HepG2 (cell line): ENCODE data around the gene VRK1. TPM values are rescaled to one million over a fixed set of nuclear protein-coding genes. Genes with fewer than 3 reads are reported as not detected.

Experiments used
- ATAC-seq: fragments of 200-7000 bp; cut with Tn5 transposase; 3 replicates; pipeline ENCODE4 v1.9.1; 2020; ENCODE audit warnings: mild to moderate bottlenecking, moderate library complexity
- BruUV-seq: library from RNA; stranded (reverse); fragments of 400-500 nt; replicated peaks from 2 replicates; lab custom pipeline; 2021; lab: Mats Ljungman, UMichigan
- CTCF ChIA-PET: fragments of 300-600 bp; formaldehyde crosslinking; extraction: SDS; loops from one replicate; lab custom pipeline; 2021; ENCODE audit warnings: low total read pairs, inconsistent platforms, low intra/inter-chr PET ratio; lab: Yijun Ruan, JAX
- POLR2A ChIA-PET: fragments of 350-600 bp; sonication (Branson Sonifier 250); formaldehyde crosslinking; loops from one replicate; lab custom pipeline; 2020; ENCODE audit warnings: antibody characterized with exemption, inconsistent platforms; lab: Yijun Ruan, JAX
- DNase-seq: peaks from one replicate; pipeline ENCODE4 v3.0.0-alpha.2; 2015; ENCODE audit warnings: low spot score
- FAIRE-seq: peaks from 3 replicates; lab custom pipeline; 2011; peaks lifted over from hg19 to GRCh38; lab: Jason Lieb, UNC
- H2AFZ ChIP-seq: one replicate; pipeline ENCODE4 v1.6.1; 2011; ENCODE audit warnings: low read length, inconsistent platforms
- H3K27ac ChIP-seq: fragments of 300-600 bp; 3 replicates; pipeline ENCODE4 v1.8.0; 2011; ENCODE audit warnings: mixed run types, mild to moderate bottlenecking, mixed read lengths, low read length, inconsistent platforms; ENCODE audit not compliant: insufficient read depth; ENCODE audit errors: extremely low read length
- H3K27me3 ChIP-seq, 2 experiments: fragments of 200-600 bp in 1 of 2; 2 replicates in 1 of 2; 3 replicates in 1 of 2; pipeline versions ENCODE4 v1.6.0 to v1.8.0; 2011; ENCODE audit warnings: low read length in 2 of 2, mild to moderate bottlenecking in 2 of 2, moderate library complexity in 2 of 2, inconsistent platforms in 1 of 2; ENCODE audit not compliant: insufficient read depth in 2 of 2, control insufficient read depth in 1 of 2
- H3K36me3 ChIP-seq, 2 experiments: fragments of 200-600 bp in 1 of 2; replicated peaks in 1 of 2; 2 replicates in 1 of 2; 3 replicates in 1 of 2; pipeline versions ENCODE4 v1.5.1 to v1.8.0; 2011; ENCODE audit warnings: low read length in 2 of 2, inconsistent platforms in 1 of 2; ENCODE audit not compliant: insufficient read depth in 2 of 2, control insufficient read depth in 1 of 2
- H3K4me1 ChIP-seq: 2 replicates; pipeline ENCODE4 v1.5.1; 2012; ENCODE audit warnings: low read length, inconsistent platforms; ENCODE audit not compliant: insufficient read depth
- H3K4me2 ChIP-seq: 2 replicates; pipeline ENCODE4 v1.6.0; 2011; ENCODE audit warnings: low read depth, low read length, inconsistent platforms
- H3K4me3 ChIP-seq, 3 experiments: fragments of 200-600 bp in 1 of 3; sonication (generic), shearing (Covaris generic) in 1 of 3; replicated peaks in 1 of 3; 2 replicates each; pipeline ENCODE4 v1.5.1; 2011 to 2016; ENCODE audit warnings: low read length in 3 of 3, inconsistent platforms in 2 of 3, low read depth in 2 of 3, mild to moderate bottlenecking in 2 of 3, control low read depth in 1 of 3, mixed read lengths in 1 of 3; ENCODE audit not compliant: insufficient read depth in 1 of 3
- H3K79me2 ChIP-seq: one replicate; pipeline ENCODE4 v1.6.1; 2011; ENCODE audit warnings: low read length, inconsistent platforms; ENCODE audit not compliant: insufficient read depth
- H3K9ac ChIP-seq: 2 replicates; pipeline ENCODE4 v1.6.0; 2011; ENCODE audit warnings: mild to moderate bottlenecking, low read depth, low read length, inconsistent platforms; ENCODE audit not compliant: insufficient read depth
- H3K9me3 ChIP-seq: 2 replicates; pipeline ENCODE4 v1.5.1; 2012; ENCODE audit warnings: mild to moderate bottlenecking, low read length
- H4K20me1 ChIP-seq: 2 replicates; pipeline ENCODE4 v1.6.0; 2011; ENCODE audit warnings: inconsistent platforms, mild to moderate bottlenecking, low read length, moderate library complexity; ENCODE audit not compliant: insufficient read depth
- ARNTL ChIP-seq: sonication (generic); formaldehyde crosslinking; IDR thresholded peaks from 2 replicates; pipeline ENCODE4 v1.4.0; 2020; ENCODE audit warnings: mild to moderate bottlenecking, missing genetic modification reagents
- ATRX ChIP-seq: sonication (generic); formaldehyde crosslinking; IDR thresholded peaks from 2 replicates; pipeline ENCODE4 v1.4.0; 2020; ENCODE audit warnings: missing genetic modification reagents, borderline replicate concordance
- BCL6 ChIP-seq: IDR thresholded peaks from 2 replicates; pipeline ENCODE4 v1.6.1; 2016; ENCODE audit warnings: missing genetic modification reagents, missing compliant biosample characterization
- BORCS8-MEF2B ChIP-seq: sonication (generic); formaldehyde crosslinking; IDR thresholded peaks from 2 replicates; pipeline ENCODE4 v1.8.0; 2022; ENCODE audit warnings: mild to moderate bottlenecking, missing genetic modification reagents
- HNRNPLL ChIP-seq: fragments of 200-400 bp; formaldehyde crosslinking; IDR thresholded peaks from 2 replicates; pipeline ENCODE4 v1.6.1; 2017; ENCODE audit warnings: mild to moderate bottlenecking, low read depth, low read length; ENCODE audit not compliant: poor library complexity, severe bottlenecking
- HOXA5 ChIP-seq: sonication (generic); formaldehyde crosslinking; IDR thresholded peaks from 2 replicates; pipeline ENCODE4 v1.4.0; 2020; ENCODE audit warnings: missing genetic modification reagents
- PBX2 ChIP-seq: IDR thresholded peaks from 2 replicates; pipeline ENCODE4 v1.6.1; 2016; ENCODE audit warnings: control low read depth
- PPARG ChIP-seq: conservative IDR thresholded peaks from 2 replicates; pipeline ENCODE4 v1.6.1; 2016; ENCODE audit warnings: missing biosample characterization, missing genetic modification reagents
- RARA ChIP-seq: IDR thresholded peaks from 2 replicates; pipeline ENCODE4 v1.6.1; 2016; ENCODE audit warnings: missing genetic modification reagents, missing compliant biosample characterization
- SCMH1 ChIP-seq: sonication (generic); formaldehyde crosslinking; IDR thresholded peaks from 2 replicates; pipeline ENCODE4 v1.9.0; 2021; ENCODE audit warnings: missing genetic modification reagents, mild to moderate bottlenecking, borderline replicate concordance
- SRSF4 ChIP-seq: fragments of 200-400 bp; formaldehyde crosslinking; IDR thresholded peaks from one replicate; pipeline ENCODE4 v1.6.1; 2018; ENCODE audit warnings: mild to moderate bottlenecking, low read depth, low read length, moderate library complexity; ENCODE audit not compliant: poor library complexity, severe bottlenecking
- ZNF263 ChIP-seq: sonication (generic); formaldehyde crosslinking; IDR thresholded peaks from 2 replicates; pipeline ENCODE4 v1.4.0; 2020; ENCODE audit warnings: missing genetic modification reagents
- ZNF281 ChIP-seq: sonication (generic); formaldehyde crosslinking; IDR thresholded peaks from 2 replicates; pipeline ENCODE4 v1.4.0; 2020; ENCODE audit warnings: missing genetic modification reagents, borderline replicate concordance
- ZNF326 ChIP-seq: sonication (generic); formaldehyde crosslinking; IDR thresholded peaks from 2 replicates; pipeline ENCODE4 v1.4.0; 2020; ENCODE audit warnings: missing genetic modification reagents, borderline replicate concordance
- ZNF558 ChIP-seq: sonication (generic); formaldehyde crosslinking; IDR thresholded peaks from 2 replicates; pipeline ENCODE4 v1.9.0; 2022; ENCODE audit warnings: mild to moderate bottlenecking, missing genetic modification reagents, borderline replicate concordance
- WGBS: methylation state at CpG from one replicate; pipeline ENCODE4 v1.1.6; 2017; ENCODE audit warnings: low lambda C conversion rate; 5-methylcytosine and 5-hydroxymethylcytosine counted together
- in situ Hi-C: cut with HindIII; loops from 2 replicates; pipeline ENCODE4 v1.10.0; 2017; ENCODE audit warnings: low pct_unique_long_range_greater_than_20kb; ENCODE audit not compliant: extremely low pct_ligation_motif_present
- intact Hi-C: fragments of 100-400 bp; cut with micrococcal nuclease; formaldehyde crosslinking; loops from one replicate; pipeline ENCODE4 v1.10.0; 2022; ENCODE audit not compliant: unreplicated experiment
- polyA plus RNA-seq, 8 experiments: library from polyadenylated mRNA; depleted of rRNA in 3 of 8; stranded (reverse) in 7 of 8; unstranded in 1 of 8; fragments of >200 nt; fragmentation: Illumina TruSeq in 4 of 8; extraction: Trizol in 4 of 8; gene quantifications; 2 replicates each; pipeline versions ENCODE4 v1.2.1 to v1.2.3, GENCODE V29; 2011 to 2016; ENCODE audit warnings: low read depth in 4 of 8, missing spikeins in 1 of 8, mixed read lengths in 1 of 8; ENCODE audit not compliant: insufficient read depth in 1 of 8
- total RNA-seq, 5 experiments: library from RNA; depleted of rRNA; stranded (reverse); fragments of >200 nt; fragmentation: Illumina TruSeq; extraction: Trizol; gene quantifications; 2 replicates each; pipeline ENCODE4 v1.2.3, GENCODE V29; 2016; ENCODE audit warnings: low read depth in 1 of 5

The VRK1 gene
- total and polyA plus RNA-seq, 2 of the 13 experiments (the other 11 are each of a cell fraction or from before 2014, with no cell fraction given) = 7.9 to 51.3 TPM

GRCh38 chr14:96863327-96863985 lies 66.3 kb downstream of the VRK1 start:
- Histone ChIP-seq H3K27ac (no peak overlapping the region), H3K79me2 (no peaks in the 10 kb centered on the region), H3K27me3 (no peaks in the 10 kb centered on the region), H3K4me1 (no peaks in the 10 kb centered on the region), H4K20me1 (no peaks in the 10 kb centered on the region), H3K4me3 (no peak overlapping the region), H2AFZ (no peak overlapping the region), H3K9me3 (no peaks in the 10 kb centered on the region), H3K4me2 (no peak overlapping the region), H3K36me3 (peaks cover 0 to 5% of the 10 kb centered on the region in 2 experiments; a peak in 2 of 5 replicates), H3K9ac (no peak overlapping the region)
- TF ChIP-seq BORCS8-MEF2B = no peak
- no peak for TF ChIP-seq ZNF263 (CRISPR knock-in tag)
- TF ChIP-seq ZNF281 (CRISPR knock-in tag) = no peak
- 0 out of 2 replicates have a peak, but pooled peaks have one; percentile 24 for TF ChIP-seq RARA (CRISPR knock-in tag)
- TF ChIP-seq ZNF558 (CRISPR knock-in tag) = no peak
- no peak for TF ChIP-seq PBX2 (CRISPR knock-in tag)
- peak; percentile 82 for TF ChIP-seq BCL6
- TF ChIP-seq ATRX (CRISPR knock-in tag) = no peak
- no peak for TF ChIP-seq HOXA5 (CRISPR knock-in tag)
- no peak for TF ChIP-seq PPARG (CRISPR knock-in tag)
- no peak for TF ChIP-seq ZNF326
- no peak for TF ChIP-seq SCMH1 (CRISPR knock-in tag)
- TF ChIP-seq HNRNPLL = no peak
- no peak for TF ChIP-seq ARNTL (CRISPR knock-in tag)
- TF ChIP-seq SRSF4 = no peak
- intact Hi-C loops (no loop called here), in situ Hi-C loops (no loop called here)
- WGBS = 94% methylated on average over 5 of the region's 5 CpGs
- FAIRE-seq (no peak), ATAC-seq (no peak), DNase-seq (no peak)
- ChIA-PET POLR2A (no interaction called here), CTCF (no interaction called here)
- no TSS peak for BruUV-seq
